Rectal smooth muscle tissue (tissue), 1 donor: ENCODE data around the gene EFEMP2.

Source experiments
- H3K27ac ChIP-seq: one replicate; pipeline ENCODE4 v1.7.0; 2013; ENCODE audit warnings: low read depth, low read length, inconsistent platforms
- H3K27me3 ChIP-seq: one replicate; pipeline ENCODE4 v1.7.0; 2013; ENCODE audit warnings: low read length; ENCODE audit not compliant: control insufficient read depth, insufficient read depth
- H3K36me3 ChIP-seq: one replicate; pipeline ENCODE4 v1.7.0; 2013; ENCODE audit warnings: low read length; ENCODE audit not compliant: control insufficient read depth, insufficient read depth
- H3K4me1 ChIP-seq: one replicate; pipeline ENCODE4 v1.7.0; 2013; ENCODE audit warnings: low read length; ENCODE audit not compliant: control insufficient read depth, insufficient read depth
- H3K4me3 ChIP-seq: one replicate; pipeline ENCODE4 v1.7.0; 2013; ENCODE audit warnings: low read length
- H3K9ac ChIP-seq: one replicate; pipeline ENCODE4 v1.7.0; 2013; ENCODE audit warnings: low read length

EFEMP2 gene

GRCh38 chr11:65873318-65874156 is 937 bp upstream of the EFEMP2 start:
- Histone ChIP-seq H3K9ac (peak overlapping the region; percentile 80), H3K27ac (peak overlapping the region; percentile 93), H3K36me3 (peaks cover 5% of the 10 kb centered on the region), H3K27me3 (no peaks in the 10 kb centered on the region), H3K4me1 (peaks cover 8% of the 10 kb centered on the region), H3K4me3 (peak overlapping the region; percentile 89)

GRCh38 chr11:65871811-65872548 is 620 bp downstream of the EFEMP2 start:
- H3K27me3 ChIP-seq, result no peaks in the 10 kb centered on the region
- peaks cover 5% of the 10 kb centered on the region for H3K36me3 ChIP-seq
- H3K4me3 ChIP-seq, result peak overlapping the region; percentile 68
- peak overlapping the region; percentile 39 for H3K9ac ChIP-seq
- H3K27ac ChIP-seq, result peak overlapping the region; percentile 93
- peaks cover 8% of the 10 kb centered on the region for H3K4me1 ChIP-seq

- H3K4me3 ChIP-seq, result peak overlapping the region; percentile 68
- peaks cover 8% of the 10 kb centered on the region for H3K4me1 ChIP-seq
- H3K36me3 ChIP-seq, result peaks cover 5% of the 10 kb centered on the region
- H3K9ac ChIP-seq, result no peak overlapping the region
- no peaks in the 10 kb centered on the region for H3K27me3 ChIP-seq
- H3K27ac ChIP-seq, result peak overlapping the region; percentile 93
These were observed 1.6 kb downstream of the EFEMP2 start for GRCh38 chr11:65870706-65871681.

DNA sequence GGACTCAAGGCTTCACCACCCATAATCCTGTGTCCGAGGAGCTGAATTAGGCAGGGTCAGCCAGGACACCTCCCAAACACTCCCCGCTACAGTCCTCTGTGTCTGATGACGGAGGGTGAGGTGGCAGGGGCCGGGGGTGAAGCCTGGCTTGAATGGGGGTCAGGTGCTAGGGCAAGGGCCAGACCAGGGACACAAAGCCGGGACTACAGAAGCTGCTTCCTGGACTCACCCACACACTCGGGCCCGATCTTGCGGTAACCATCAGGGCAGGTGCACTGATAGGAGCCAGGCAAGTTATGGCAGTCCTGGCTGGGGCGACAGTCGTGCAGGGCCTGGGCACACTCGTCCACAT is 2.3 kb downstream of the EFEMP2 start:
- H3K4me1 ChIP-seq, result peaks cover 8% of the 10 kb centered on the region
- no peaks in the 10 kb centered on the region for H3K27me3 ChIP-seq
- no peak overlapping the region for H3K4me3 ChIP-seq
- peak overlapping the region; percentile 24 for H3K27ac ChIP-seq
- peaks cover 7% of the 10 kb centered on the region for H3K36me3 ChIP-seq
- H3K9ac ChIP-seq, result no peak overlapping the region

- Histone ChIP-seq H3K4me3 (no peak overlapping the region), H3K4me1 (peaks cover 8% of the 10 kb centered on the region), H3K36me3 (peaks cover 9% of the 10 kb centered on the region), H3K9ac (no peak overlapping the region), H3K27me3 (no peaks in the 10 kb centered on the region), H3K27ac (no peak overlapping the region)
These were observed 2.8 kb downstream of the EFEMP2 start for GRCh38 chr11:65869643-65870306.

DNA sequence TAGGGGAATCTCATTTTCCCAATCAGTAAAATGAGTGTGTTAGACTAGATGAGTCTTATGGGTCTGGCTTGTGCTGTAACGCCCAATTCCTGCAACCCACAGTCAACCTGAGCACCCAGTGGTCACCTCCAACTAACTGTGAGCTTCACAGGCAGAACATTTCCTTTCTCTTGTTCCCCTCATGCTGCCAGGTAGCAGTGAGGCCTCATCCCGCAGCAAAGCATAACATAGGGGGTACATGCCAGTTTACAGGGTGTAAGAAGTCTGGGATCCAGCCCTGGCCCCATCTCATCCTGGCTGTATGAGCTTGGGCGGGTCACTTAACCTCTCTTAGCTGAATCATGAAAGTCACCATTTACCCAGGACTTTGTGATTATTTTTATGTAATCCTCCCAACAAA is 3.7 kb downstream of the EFEMP2 start:
- Histone ChIP-seq H3K4me1 (peaks cover 8% of the 10 kb centered on the region), H3K27ac (no peak overlapping the region), H3K4me3 (no peak overlapping the region), H3K27me3 (no peaks in the 10 kb centered on the region), H3K36me3 (peaks cover 18% of the 10 kb centered on the region), H3K9ac (no peak overlapping the region)

DNA sequence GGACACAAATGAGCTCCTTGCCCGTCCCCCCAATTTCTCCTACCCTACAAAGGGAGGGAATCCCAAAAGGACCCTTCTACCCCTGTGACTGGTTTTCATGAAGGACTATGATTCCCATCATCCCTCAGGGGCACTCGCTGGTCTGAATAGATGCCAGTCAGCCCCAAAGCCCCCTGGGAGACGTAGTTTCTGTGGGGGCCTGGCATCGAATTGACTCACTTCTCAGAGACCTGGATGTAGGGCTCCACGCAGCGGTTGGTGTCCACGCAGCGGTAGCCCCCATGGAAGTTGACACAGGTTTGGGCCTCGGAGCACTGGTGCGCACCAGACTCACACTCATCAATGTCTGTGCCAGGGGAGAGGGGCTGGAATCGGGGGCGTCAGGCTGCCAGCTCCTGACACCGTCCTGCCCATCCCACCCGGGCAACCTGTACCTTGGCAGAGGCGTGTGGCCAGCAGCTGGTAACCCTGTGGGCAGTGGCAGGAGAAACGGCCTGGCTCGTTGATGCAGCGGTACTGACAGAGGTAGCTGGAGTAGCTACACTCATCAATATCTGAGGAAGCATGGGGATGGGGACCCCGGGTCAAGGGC is 4.4 kb downstream of the EFEMP2 start:
- peak overlapping the region; percentile 9 for H3K27ac ChIP-seq
- H3K4me3 ChIP-seq, result no peak overlapping the region
- H3K9ac ChIP-seq, result no peak overlapping the region
- peaks cover 23% of the 10 kb centered on the region for H3K36me3 ChIP-seq
- peaks cover 8% of the 10 kb centered on the region for H3K4me1 ChIP-seq
- H3K27me3 ChIP-seq, result no peaks in the 10 kb centered on the region

- no peak overlapping the region for H3K9ac ChIP-seq
- H3K4me1 ChIP-seq, result peaks cover 8% of the 10 kb centered on the region
- peak overlapping the region; percentile 2 for H3K27ac ChIP-seq
- H3K27me3 ChIP-seq, result no peaks in the 10 kb centered on the region
- no peak overlapping the region for H3K4me3 ChIP-seq
- H3K36me3 ChIP-seq, result peaks cover 25% of the 10 kb centered on the region
These were observed 5.1 kb downstream of the EFEMP2 start for GRCh38 chr11:65867284-65868071.

DNA sequence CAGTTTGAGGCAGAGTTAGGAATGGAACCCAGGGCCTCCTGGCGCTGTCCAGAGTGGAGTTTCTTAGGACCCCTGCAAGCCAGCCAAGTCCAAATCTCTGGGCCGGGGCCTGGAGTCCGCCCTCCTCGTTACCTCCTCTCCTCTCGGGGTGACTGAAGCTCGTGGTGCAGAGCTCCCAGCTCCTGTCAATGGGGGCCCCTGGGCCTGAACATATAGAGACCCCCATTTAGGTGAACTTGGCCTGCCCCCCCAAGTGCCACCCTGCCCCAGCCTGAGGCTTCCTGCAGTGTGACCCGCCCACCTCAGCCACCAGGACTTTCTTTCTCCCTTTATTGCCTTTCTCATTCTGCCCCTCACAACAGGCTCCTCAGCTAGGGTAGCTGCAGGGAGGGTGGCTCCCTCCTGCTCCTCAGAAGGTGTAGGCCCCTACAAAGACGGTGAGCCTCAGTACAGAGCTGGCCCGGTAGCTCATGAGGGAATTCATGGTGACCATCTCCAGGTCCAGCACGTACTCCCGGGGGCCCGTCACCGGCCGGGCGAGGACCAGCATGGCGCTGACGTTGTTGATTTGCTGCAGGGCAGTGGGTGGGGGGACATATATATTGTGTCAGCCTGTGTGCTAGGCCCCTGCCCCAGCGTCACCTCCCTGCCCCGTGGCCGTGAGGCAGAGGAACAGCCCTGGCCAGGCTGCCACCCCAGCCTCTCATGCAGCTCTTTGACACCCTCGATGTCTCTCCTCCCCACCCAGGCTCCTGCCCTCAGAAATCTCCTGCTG is 5.9 kb downstream of the EFEMP2 start:
- peaks cover 7% of the 10 kb centered on the region for H3K4me1 ChIP-seq
- H3K27ac ChIP-seq, result no peak overlapping the region
- no peak overlapping the region for H3K9ac ChIP-seq
- H3K36me3 ChIP-seq, result peaks cover 29% of the 10 kb centered on the region
- H3K4me3 ChIP-seq, result no peak overlapping the region
- no peaks in the 10 kb centered on the region for H3K27me3 ChIP-seq

DNA sequence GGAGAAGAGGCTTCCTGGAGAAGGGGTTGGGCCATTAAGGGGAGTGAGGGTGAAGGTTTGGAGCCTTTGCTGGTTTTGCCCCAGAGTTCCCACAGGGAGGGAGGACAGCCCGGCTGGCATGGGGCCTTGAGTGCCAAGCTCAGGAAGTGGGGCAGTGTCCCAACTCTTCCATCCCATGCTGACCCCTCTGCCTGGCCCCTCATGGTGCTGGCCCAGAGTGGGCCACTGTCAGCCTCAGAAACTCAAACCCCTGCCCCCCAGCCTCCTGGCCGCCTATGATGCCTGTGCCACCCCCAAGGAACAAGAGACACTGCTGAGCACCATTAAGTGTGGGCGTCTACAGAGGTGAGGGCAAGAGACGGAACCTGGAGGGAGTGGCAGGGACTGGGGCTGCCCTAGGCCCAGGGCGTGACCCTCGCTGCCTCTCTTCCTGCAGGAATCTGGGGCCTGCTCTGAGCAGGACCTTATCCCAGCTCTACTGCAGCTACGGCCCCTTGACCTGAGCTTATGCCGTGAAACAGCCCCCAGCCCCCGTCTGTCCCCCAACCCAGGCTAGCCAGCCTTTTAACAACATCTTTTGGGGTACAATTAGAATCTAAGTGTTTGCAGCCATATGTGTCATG is 6.9 kb downstream of the EFEMP2 start:
- Histone ChIP-seq H3K27me3 (no peaks in the 10 kb centered on the region), H3K9ac (no peak overlapping the region), H3K4me3 (no peak overlapping the region), H3K27ac (no peak overlapping the region), H3K4me1 (peaks cover 9% of the 10 kb centered on the region), H3K36me3 (peaks cover 29% of the 10 kb centered on the region)
